IPS-11a (cell line): ENCODE data around the gene ZNF467.
A peak's percentile ranks its signal among the peaks of the same experiment; 100 is the strongest.

Source experiments
- H3K4me3 ChIP-seq: one replicate; pipeline ENCODE4 v1.5.1; 2013; ENCODE audit warnings: low read depth, low read length, control low read depth

ZNF467 gene

DNA sequence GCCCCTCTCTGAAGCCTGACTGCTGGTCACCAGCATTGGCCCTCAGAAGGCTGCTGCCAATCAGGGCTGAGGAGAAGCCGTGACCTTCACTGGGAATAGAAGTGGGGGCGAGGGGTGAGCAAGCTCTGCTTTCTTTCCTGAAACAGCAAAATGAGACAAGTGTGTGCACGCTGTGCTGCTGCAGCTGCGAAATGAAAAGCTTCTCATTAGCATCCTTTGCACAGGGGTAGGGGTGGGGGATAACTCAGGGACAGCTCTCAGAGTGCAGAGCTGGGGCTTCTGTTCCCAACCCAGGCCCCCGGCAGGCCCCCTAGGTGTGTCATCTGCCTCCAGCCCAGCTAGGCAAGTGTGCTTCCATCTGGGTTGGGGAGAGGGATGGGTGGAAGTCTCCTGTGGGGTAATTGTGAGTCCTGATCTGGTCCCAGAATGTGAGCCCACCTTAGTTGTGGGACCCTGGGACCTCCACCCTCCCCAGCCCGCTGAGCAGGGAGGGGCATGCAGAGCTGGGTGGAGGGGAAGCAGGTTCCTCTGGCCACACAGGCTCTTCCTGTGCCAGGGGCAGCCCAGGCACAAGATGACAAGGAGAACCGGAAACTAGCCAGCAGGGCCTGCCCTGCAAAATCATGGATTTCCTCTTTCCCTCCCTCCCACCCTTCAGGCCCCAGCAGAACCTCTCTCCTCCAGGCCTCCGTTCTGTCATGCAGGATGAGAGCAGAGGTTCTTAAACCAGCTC, 22.2 kb downstream of the ZNF467 start:
- H3K4me3 ChIP-seq, result no peak overlapping the region

- H3K4me3 ChIP-seq, result no peak overlapping the region
Observed at GRCh38 chr7:149750122-149750845, 23.1 kb downstream of the ZNF467 start.

DNA sequence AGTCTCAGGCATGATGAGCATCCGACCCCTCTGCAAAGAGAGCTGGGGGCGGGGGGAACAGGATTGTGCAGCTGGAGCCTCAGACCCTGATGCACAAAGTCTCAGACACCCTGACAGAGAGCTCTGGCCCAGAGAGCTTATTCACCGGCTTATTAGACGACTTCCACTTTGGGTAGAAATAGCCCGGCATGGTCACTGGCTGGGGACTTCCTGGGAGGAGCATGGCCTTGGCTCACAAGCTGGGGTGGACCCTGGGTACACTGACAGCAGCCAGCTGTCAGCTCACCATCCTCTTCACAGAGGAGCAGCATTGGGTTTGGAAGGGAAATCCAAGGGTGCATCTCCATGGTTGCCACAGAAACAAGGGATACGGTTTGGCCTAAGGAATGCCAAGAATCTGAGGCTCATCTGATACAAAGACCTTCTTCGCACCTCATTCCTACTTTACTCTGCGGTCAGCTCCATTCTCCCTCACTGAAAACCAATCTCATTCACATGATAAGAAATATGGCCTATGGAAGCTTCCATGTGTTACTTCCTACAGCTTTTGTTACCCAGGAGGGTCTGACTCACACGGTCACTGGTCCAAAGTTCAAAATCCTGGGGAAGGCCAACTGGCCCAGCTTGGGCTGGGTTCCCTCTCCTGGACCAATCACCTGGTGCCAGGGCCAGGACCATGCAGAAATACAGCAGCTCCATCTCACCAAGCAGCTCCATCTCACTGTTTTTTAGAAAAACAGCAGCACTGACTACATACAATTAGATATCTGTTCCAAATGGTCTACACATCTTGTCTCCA, 25.1 kb downstream of the ZNF467 start:
- H3K4me3 ChIP-seq, result no peak overlapping the region

DNA sequence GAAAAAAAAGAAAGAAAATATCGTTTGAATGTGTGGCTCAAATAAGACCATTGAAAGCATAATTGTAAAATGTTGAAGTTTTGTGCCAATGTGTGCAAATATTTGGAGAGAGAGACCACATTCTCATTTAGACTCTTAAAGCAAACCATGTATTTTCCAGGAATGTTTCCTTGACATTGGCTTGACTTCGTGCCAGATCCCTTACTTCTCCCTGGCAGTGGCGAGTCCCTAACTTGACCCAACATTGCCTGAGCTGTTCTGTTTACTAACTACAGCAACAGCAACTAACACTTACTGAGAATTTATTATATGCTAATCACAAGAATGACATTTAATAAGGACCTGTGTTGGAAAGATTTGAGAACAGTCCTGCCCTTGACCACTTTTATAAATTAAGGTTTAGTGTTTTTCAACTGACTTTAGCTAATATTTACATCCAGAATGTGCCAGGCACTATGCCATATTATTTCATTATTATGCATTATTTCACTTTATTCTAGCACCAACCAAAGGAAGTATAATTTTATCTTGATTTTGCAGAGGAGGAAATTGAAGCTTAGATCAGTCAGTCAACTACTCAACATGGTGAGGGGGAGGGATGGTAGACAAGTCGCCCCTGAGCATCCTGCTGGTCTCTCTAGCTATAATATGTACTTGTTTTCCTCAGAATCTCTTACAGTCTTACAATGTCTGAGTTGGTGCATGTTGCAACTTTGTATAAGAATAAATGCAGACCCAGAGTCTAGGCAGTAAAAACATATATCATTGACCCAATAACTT, 29.7 kb downstream of the ZNF467 start:
- H3K4me3 ChIP-seq, result no peak overlapping the region

DNA sequence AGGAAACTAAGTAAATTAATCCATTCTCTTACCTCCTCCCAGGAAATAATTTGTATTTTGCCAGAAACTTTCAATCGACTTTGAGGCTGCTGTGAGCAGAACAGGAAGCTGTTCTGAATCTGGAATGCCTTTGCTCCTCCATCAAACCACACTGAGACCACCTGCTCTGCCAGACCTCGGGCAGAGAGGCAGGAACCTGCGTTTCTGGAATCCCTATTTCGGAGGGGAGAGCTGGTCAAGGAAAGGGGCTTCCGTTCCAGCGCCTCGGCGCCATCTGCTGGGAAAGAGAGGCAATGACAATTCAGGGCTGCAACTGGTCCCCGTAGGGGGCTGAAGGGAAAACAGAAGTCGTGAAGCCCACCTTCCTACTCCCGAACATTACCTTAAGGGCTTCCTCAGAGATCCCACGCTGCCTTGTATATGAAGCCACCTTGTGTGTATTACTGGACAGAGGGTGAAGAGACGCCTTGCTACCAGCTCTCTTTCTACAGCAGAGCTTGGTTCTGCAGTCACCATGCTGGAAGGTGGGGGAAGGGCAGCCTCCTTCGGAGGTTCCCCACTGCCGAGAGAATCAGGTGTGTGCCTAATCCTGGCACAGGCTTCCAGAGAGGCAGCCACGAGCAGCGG, 31.2 kb downstream of the ZNF467 start:
- H3K4me3 ChIP-seq, result peak overlapping the region; percentile 28

- H3K4me3 ChIP-seq, result no peak overlapping the region
Observed at GRCh38 chr7:149741629-149742028, 31.8 kb downstream of the ZNF467 start.

GRCh38 chr7:149736478-149737360, 36.7 kb downstream of the ZNF467 start:
- no peak overlapping the region for H3K4me3 ChIP-seq

DNA sequence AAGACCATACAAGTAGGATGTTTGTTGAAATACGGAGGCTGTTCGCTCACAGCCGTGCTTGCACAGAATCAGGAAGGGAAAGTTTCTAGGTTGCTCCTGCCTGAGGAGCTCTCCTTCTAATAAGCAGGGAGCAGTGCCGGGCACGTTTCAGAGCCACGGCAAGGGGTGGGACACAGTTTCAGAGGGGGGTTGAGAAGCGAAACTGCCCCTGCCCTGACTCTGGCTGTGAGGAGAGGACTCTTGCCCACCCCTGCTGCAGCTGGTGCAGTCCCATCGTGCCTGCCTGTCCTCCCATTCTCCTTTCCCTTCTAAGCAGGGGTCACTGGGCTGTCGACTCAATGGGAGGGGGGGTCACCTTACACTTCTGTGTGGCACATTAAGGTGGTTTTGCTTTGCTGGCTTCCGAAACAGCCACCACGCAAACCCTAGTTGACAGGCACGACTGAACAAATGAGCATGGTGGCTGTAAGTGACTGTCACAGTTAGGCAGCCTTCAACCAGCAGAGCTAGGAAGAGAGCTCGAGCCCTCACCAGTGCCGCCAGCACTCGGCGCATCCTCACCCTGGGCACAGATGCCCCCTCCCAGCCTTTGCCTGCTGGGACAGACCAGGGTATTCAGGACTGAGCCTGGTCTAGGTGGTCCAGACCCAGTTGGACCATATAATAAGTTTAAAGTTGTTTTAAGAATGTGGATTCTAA, 37.5 kb downstream of the ZNF467 start:
- no peak overlapping the region for H3K4me3 ChIP-seq

- no peak overlapping the region for H3K4me3 ChIP-seq
Observed at GRCh38 chr7:149735181-149735602, 38.2 kb downstream of the ZNF467 start.

GRCh38 chr7:149734791-149735075, 38.7 kb downstream of the ZNF467 start:
- H3K4me3 ChIP-seq, result no peak overlapping the region

DNA sequence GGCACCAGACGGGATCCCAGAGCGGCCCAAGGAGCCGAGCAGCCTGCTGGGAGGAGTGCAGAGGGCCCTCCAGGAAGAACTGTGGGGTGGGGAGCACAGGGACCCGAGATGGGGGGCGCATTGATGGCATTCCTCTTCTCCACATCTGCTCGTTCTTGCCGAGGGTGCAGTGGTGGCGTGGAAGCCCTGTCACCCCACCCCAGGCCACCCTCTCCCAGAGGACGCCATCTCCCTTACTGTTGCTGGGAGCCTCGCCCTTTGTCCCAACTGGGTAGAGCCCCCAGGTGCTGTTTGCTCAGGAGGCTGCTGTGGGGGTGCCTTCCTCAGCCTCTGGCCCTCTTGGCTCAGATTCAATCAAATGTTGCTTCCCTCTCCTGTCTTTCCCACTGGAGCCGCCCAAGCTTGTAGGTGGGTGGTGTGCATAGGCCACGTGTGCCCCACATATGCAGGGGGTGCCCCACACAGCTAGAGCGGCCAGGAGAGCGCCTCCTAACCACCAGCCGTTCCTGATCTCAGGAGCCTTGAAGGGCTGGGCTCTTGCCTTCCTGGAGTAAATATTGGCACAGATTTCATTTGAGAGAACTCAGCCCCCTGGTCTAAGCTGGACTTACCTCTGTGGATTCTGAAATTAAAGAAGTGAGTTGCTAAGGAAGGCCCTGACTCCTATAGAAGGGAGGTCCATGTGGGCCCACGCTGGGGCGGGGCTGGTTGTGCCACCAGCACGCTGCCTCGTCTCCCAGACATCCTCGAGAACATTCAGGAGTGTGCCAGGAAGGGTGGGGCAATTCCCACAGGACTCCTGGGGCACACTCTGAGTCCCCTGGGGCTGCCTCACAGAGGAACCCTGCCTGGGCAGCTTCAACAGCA, 39.2 kb downstream of the ZNF467 start:
- H3K4me3 ChIP-seq, result no peak overlapping the region

DNA sequence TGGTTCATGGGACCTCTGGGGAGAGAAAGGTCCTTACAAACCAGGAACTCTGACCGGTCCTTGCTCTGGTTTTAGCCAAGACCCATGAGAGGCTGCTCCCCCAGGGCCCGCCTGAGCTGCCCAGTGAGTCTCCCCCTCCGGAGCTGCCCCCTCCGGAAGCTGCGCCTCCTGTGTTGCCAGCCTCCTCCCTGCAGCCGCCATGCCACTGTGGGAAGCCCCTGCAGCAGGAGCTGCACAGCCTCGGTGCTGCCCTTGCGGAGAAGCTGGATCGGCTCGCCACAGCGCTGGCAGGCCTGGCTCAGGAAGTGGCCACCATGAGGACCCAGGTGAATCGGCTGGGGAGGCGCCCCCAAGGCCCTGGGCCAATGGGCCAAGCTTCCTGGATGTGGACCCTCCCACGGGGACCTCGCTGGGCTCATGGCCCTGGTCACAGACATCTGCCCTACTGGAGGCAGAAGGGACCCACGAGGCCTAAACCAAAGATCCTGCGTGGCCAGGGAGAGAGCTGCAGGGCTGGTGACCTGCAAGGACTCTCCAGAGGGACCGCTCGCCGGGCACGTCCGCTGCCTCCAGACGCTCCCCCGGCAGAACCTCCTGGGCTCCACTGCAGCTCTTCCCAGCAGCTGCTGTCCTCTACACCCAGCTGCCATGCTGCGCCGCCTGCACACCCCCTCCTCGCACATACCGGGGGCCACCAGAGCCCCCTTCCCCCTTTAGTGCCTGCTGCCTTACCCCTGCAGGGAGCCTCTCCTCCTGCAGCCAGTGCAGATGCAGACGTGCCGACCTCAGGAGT, 40.1 kb downstream of the ZNF467 start:
- H3K4me3 ChIP-seq, result no peak overlapping the region

DNA sequence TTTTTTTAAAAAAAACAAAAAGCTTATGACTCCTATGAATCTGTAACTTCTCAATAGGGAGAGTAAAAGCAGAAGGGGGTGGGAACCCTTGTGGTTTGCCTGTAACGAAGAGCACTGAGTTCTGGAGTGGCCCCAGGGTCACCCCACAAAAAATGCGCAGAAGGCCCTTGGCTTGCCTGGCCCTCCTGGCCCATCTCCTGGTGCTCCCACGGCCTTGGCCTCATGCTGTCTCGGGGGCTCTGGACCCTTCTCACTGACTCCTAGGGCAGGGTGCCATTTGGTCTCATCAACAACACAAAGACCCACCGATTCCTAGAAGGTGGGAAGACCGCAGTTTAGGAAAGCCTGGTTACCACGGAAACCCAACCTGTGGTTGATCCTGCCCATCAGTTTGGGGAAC, 40.8 kb downstream of the ZNF467 start:
- no peak overlapping the region for H3K4me3 ChIP-seq

DNA sequence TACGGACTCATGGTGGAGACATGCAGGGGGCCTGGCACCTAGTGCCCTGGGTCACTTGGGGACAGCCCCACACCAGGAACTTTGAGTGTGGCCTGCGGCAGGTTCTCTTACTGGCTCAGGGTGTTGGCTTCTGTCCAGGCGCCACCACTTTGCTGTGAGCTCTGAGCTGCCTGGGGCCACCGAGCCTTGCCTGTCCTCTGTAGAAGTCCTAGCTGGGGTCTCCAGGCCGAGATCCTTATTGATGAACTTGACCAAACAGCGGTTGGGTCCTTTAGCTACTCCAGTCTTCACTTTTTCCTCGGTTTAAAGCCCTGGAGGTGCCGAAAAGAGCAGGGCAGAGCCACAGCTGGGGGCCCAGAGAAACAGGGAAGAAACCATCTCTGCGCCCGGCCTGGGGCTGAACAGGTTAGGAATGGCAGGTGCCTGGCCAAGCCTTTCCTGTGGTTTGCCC, 41.3 kb downstream of the ZNF467 start:
- no peak overlapping the region for H3K4me3 ChIP-seq

- no peak overlapping the region for H3K4me3 ChIP-seq
Observed at GRCh38 chr7:149731207-149731955, 42.0 kb downstream of the ZNF467 start.

DNA sequence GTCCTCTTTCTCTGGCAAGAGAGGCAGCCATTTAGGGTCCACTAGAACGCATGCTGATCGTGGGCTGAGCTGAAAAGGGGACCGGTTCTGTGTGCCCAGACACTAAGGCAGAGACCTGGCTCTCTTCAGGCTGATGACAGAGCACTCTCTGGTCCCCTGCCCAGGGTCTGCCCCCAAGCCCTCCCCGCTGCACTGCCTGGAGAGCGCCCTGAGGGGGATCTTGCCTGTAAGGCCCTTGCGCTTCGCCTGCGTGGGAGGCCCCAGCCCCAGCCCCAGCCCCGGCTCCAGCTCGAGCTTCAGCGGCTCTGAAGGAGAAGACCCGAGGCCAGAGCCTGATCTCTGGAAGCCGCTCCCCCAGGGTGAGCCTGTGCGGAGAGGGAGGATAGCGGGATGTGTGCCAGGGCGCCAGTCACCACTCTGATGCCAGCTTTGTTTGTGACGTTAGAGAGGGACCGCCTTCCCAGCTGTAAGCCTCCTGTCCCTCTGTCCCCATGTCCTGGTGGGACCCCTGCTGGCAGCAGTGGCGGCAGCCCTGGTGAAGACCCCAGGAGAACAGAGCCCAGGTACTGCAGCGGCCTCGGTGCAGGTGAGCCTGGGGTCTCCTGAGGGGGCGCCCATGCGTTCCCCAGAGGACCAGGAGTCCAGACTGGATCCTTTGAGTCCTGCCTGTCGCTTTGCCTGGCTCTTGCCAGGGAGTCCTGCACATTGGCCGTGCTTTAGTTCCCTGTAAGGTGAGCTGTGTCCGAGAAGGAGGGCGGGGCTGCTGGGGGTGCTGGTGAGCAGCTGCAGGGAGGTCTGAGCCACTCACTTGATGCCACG, 43.2 kb downstream of the ZNF467 start:
- H3K4me3 ChIP-seq, result no peak overlapping the region
